HG03520 (cell line): Measurements from ENCODE around the gene DHCR24.

Source experiments
- ATAC-seq: cut with Tn5 transposase; IDR thresholded peaks from one replicate; pipeline ENCODE4 v1.9.1; 2021; ENCODE audit warnings: mild to moderate bottlenecking, moderate library complexity; ENCODE audit not compliant: unreplicated experiment

DHCR24 gene

DNA sequence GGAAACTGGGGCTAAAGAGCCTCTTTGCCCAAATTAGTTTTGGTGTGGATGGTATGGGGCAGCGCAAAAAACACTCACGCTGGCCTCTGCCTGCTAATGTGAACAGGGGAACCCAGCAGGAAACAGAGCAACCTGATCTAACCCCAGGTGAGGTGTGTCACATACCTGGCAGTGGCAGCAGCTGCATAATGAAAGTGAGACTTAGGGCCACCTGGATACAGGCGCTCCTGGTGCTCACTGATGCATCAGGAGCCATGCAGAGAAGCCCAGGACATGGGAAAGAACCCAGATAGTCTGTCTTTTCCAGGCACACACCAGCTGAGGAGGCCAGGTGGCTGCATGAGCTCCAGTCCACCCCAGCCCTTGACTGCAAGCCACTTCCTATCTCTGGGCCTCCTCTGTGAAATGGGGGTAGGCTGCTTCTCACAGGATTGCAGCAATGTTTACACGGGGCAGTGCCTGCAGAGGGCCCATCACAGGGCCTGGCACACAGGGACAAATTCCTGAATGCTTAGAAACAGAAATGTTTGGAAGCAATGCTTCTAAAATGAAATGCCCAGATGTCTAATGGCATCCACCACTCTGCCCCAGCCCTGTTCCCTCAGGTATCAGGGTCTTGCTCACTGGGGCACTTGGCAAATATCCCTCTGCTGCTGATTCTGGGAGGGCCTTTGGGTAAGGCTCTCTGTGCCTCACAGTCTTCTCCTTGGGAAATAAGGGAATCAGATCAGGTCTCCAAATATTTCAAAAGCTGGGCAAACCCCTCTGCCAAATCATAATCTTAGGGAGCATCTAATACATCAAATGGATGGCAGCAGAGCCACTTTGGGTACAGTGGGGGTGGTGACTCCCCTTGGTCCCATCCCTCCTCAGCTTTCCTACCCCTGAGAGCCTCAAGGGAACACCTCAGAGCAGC lies 19.9 kb downstream of the DHCR24 start:
- no peak for ATAC-seq

DNA sequence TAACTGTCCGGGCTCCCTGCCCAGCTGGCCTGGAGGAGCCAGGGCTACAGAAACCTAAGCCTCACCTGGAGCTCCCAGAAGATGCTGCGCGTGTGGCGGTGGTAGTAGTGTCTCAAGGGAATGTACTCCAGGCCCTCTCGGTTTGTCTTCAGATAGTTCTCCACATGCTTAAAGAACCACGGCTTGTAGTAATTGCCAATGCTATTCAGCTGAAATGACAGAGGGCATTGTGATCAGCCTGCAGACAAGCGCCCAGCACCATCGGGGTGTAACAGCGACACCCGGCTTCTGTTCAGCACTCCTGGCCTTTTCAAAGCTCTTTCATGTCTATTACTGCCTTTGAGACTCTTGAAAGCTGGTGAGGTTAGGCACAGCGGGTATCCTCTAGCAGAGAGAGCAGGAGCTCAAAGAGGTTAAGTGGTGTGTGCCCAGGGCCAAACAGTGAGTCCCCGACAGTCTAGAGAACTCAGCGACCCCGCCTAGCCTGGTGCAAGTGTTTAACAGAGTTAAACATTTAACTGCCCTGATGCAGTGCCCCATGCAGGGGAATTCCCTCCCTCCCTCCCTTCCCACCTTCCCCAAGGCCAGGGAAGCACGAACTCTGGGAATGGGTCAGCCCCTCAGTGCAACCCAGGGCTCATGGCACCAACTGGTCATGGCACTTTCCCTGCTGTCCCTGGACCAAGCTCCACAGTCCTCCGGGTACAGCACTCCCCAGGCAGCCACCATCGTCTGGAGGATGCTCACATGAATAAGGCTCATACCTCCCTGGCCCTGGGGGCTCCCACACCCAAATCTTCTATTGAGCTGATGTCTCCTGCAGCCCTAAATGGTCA lies 21.5 kb downstream of the DHCR24 start:
- no peak for ATAC-seq

DNA sequence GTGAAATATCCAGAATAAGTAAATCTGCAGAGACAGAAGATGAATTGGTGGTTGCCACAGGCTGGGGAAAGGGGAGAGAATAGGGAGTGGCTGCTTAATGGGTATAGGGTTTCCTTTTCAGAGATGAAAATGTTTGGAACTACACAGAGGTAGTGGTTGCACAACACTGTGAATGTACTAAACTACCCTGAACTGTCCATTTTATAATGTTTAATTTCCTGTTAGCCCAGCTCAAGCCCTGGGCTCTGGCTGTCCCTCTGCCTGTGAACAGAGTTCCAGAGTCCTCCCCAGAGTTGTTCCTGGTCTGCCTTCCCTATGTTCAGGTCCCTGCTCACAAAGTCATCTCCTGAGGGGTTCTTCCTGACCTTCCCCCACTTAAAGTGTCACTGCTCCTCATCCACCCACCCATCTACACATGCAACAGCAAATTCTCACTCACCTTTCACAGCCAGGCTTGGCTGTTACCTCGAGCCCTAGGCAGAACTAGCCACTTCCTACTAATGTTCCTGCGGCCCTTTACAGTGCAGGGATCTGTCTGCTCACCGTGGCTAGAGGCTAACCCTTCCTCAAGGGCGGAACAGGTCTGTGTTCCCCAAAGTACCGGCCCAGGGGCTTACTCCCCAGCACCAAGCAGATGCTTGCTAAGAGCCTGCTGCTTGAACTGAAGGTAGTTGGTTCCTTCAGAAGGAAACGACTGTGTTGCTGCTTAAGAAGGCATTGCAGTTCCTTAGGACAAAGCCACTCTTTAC lies 22.4 kb downstream of the DHCR24 start:
- ATAC-seq, result no peak

DNA sequence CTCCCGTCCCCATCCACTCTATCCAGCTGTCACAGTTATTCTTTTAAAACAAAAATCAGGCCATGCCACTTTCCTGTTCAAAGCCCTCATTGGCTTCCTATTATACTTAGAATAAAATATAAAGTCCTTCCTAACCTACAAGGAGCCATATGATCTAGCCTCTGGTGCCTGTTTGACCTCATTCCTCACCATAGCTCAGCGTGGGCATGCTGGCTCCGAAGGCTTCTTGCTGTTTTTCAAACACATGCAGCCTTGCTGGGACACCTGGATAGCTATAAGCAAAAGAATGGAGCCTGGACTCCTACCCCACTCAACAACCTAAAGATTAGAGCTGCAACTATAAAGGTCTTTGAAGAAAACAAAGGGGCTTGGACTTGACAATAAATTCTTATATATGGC lies 23.7 kb downstream of the DHCR24 start:
- no peak for ATAC-seq

DNA sequence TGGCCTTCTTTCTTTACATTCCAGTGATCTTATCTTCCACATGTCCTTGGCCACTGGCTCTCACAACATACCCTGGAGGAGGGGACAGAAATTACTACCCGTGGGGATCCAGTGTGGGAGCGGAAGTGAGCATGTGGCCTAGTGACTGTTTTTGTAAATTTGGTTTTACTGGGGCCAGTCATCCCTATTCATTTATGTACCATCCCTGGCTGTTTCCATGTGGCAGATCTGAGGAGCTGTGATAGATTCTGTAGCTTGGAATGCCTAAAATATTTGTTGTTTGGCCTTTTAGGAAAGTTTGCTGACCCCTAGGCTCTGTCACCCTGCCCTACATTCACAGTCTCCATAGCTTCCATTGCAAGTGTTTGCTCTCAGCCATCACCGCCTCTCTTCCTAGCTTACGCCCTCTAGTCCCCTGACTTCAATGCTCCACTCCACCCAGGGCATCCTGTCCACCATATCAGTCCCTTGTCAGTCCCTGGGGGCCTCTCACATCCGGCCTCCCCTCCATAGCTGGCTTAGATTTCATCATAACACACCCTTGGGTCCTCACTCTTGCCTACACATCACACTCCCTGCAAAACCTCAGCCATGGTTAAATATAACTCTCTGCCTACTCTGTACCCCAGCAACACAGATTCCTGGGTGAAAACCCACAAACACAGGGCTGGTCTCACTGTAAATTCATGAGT lies 25.8 kb downstream of the DHCR24 start:
- ATAC-seq, result peak; percentile 44

DNA sequence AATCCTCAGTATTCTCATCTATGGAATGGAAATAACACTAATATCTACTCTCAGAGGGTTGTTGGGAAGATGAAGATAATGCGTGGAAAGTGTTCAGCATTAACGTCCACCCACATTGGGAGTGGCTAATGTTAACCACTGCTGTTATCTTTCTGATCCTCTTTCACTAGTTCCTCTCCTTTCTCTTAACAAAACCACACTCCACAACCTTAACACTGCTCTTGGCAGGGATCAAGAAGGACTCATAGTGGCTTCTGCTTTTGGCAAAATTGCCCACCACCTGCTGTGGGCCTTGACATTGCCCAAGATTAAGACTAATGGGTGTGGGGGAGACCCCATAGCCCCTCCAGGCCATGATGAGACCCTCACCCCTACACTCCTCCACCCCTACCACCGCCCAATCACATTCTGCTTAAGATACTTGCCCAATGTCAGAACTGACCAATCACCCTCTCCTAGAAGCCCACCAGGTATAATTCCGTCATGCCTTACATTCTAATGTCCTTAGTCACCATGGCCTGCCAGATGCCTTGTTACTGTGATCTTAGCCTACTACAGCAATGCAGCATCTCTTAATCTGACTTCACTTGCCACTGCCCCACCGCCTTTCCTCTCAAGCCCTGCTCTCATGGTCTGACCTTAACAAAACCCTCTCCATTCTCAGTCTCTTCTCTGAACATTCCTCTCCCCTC lies 27.1 kb downstream of the DHCR24 start:
- no peak for ATAC-seq

DNA sequence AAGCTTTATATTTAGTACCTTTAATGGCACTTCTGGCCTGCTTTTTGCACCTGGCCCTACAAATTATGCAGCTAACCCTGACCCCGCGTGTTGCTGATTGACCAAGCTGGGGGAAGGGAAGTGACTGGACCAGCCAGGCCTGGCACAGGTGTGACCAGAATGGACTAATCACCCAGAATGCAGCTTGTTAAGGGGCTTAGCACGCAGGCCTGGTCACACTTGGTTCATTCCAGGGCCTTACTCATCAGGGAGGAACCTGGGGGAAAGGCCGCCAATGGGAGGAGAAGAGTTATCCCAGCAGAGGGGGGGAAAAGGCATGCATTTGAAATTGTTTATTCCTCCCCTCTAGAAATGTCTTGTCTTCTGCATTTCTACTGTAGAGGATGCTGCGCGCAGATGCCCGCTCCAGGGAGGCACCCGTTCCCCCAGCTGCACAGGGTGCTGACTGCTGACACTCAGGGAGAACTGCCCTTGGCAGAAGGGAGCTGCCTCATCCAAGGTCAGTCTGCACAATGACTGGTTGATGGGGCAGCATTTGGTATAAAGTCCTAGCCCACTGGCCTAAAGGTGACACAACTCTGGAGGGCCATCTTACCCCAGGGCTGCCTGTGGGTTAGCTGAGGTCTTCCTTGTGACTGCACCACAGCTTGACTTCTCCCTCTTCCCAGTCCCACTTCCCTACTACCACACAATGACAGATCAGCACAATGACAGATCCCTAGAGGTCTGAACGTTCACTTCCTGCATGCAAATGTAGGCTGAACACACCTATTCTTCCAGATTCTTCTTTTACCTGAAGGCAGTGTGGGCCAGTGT lies 29.0 kb downstream of the DHCR24 start:
- ATAC-seq, result no peak

DNA sequence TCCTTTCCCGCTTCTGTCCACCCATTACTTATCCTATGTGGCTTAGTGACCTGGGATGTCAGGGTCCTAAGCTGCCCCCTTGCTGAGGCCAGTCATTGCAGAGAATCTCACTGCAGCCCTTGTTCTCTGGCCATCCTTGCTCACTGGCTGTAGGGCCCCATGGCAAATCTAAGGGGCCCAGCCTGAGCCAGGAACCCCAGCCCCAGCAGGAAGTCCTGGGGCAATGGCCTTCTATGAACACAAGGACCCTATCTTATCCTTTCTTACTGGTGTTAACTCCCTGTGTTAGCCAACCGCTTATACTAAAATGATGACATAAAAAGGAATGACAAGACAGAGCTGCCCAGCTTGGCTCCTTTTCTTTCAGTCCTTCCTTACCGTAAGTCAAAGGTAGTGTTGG lies 29.9 kb downstream of the DHCR24 start:
- ATAC-seq, result no peak

DNA sequence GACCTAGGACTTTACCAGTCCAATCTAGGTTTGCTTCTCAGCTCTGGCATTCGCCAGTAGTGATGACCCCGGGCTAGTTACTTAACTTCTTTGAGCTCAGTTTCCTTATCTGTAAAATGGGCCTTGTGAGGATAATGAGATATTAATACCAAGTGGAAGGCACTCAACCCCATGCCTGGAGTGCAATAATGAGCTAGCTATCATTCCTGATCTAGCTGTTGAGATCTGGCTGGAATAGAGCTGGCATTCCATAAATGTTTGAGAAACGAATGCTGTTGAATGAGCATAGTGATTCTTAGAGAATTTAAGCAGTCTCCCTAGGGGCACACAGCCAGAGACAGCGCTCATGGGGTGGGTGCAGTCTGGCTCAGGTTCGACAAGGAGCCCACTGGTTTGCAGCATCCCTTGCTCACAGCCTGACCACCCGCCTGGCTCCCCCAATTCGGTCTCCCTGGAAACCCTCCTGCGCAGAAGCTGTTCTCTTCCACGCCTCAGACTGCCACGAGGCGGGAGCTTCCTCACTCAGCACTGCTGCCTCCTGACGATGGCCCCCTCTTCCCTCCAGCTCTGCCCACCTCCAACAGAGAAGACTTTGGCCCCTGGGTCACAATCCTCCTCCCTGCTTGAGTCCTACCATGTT lies 32.5 kb downstream of the DHCR24 start:
- ATAC-seq, result no peak

DNA sequence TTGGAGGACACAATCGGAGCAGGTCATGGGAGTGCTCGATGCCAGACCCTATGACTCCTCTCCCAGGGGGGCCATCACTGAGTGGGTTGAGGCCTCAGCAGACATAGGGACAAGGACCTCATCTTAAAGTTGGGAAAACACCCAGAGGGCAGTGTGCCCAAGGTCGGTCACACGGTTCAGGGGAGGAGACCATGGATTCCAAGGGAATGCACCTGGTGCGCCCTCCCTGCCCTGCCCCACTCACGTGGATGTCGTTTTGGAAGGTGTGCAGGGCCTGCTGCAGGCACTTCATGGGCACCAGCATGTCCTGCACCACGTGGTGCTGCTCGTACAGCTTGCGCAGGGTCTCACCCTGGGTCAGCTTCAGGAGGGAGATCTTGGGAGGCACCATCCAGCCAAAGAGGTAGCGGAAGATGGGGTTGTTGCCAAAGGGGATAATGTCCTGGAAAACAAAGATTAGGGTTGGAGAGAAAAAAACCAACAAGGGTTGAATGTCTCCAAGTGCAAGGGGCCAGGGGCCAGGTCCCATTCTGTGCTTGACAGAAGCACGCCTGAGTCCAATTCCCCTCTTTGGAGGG lies 33.1 kb downstream of the DHCR24 start:
- no peak for ATAC-seq

DNA sequence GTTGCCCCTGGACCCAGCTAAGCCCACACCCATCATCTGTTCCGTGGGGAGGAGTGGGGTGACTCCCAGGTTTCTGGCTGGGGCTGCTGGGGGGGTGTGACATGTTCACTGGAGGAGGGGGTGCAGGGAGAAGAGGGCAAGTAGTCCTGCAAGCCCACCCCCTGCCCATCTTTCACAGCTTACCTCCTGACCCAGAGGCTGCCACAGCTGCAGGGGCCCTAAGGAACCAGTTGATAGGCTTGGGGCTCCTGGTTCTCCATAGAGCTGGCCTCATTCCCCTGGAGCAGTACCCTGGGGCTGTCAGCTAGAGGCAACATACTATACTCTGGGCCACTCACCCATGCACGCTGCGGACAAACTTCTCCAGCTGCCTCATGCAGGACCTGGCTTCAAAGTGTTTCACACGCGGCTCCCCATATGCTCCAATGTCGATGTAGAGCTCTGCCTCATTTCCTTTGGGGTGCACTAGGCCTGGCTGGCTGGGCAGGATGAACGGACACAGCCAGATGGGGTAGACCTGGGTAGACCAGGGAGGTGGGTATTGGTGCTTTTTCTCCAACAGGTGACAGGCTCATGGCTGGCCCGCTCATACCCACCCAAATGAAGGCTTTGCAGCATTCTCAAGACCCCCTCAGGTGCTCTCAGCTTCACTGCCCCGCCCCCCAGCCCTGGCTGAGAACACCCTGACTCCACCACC lies 33.8 kb downstream of the DHCR24 start:
- no peak for ATAC-seq

DNA sequence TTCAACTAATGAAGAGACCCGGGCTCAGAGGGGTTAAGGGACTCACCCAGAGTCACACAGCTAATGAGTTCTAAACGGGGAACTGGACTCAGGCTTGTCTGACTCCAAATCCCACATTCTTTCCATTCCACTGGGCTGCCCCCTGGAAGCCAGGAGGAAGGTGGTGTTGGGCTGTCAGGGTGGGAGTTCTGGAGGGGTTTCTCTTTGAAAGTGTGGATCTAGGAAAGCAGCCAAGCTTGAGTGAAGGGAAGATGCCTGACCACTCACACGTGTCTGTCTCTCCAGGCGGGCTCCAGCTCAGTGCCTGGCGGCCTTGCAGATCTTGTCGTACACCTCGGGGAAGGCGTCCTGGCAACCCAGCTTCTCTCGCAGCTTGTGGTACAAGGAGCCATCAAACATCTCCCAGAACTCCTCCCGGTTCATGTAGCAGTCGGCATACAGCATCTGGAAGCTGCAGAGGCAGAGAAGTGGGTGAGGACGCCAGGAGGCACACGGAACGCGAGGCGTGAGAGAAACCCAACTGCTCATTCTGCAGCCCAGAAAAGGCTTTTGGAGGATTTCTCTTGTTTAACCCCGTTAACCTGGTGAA lies 35.0 kb downstream of the DHCR24 start:
- no peak for ATAC-seq

DNA sequence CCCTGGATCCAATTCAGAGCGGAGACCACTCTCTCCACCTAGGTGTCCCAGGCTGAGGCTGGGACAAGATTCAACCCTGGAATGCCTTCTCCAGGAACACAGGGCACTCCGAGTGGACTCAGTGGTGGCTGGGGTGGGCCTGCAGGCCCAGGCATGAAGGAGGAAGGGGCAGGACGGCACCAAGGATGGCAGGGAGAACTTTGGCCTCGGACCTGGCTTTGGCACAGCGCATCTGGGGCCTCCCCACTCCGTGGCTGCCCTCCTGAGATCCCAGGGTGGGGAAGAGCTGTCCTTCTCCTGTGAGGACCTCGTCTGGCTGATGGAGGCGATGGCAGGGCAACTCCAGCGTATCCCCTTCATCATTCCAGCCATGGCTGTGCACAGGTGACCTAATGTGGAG lies 35.6 kb downstream of the DHCR24 start:
- ATAC-seq, result no peak

DNA sequence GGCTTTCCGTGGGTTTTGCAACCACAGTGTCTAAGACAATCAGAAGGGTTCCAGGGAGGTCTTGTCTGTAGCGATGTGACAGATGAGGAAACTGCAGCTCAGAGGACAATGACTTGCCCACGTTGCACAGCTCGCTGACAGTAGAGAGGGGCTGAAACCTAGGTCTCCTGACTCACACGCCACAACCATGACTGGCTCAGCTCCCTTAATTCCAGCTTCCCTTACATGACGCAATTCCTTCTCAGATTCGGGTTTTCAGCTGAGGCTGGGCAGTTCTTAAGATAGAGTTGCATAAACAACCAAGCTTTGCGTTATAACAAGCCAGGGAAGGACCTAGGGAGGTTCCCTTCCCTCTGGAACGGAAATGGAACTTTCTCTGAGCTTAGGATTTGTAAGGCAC lies 36.3 kb downstream of the DHCR24 start:
- no peak for ATAC-seq

DNA sequence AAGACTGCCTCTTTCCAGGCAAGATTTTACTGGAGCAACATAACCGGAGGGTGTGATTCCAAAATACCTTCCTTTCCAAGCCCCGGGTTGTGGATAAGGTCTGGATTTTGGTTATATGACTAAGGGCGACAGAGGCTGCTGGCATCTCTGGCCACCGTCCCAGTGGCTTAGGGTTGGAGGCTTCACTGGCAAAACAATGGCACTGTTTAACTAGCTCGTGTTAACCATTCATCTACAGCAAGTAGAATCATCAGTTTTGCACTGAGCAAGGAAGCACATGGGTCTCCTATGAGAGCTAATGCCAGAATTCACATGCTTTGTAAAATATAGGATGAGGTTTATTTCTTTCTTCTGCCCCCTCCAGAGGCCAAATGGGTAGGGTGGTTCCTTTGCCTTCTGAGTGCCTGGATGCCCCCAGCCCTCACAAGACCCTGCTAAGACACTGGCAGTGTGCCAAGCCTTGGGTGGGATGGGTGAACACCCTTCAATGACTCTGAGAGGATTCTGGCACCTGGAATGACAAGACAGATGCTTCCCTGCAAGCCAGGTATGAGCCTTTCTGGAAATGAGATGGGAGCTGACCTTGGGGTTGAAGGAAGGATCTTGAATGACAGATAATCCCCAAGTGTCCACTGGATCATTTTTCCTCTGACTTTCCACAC lies 36.8 kb downstream of the DHCR24 start:
- ATAC-seq, result no peak

DNA sequence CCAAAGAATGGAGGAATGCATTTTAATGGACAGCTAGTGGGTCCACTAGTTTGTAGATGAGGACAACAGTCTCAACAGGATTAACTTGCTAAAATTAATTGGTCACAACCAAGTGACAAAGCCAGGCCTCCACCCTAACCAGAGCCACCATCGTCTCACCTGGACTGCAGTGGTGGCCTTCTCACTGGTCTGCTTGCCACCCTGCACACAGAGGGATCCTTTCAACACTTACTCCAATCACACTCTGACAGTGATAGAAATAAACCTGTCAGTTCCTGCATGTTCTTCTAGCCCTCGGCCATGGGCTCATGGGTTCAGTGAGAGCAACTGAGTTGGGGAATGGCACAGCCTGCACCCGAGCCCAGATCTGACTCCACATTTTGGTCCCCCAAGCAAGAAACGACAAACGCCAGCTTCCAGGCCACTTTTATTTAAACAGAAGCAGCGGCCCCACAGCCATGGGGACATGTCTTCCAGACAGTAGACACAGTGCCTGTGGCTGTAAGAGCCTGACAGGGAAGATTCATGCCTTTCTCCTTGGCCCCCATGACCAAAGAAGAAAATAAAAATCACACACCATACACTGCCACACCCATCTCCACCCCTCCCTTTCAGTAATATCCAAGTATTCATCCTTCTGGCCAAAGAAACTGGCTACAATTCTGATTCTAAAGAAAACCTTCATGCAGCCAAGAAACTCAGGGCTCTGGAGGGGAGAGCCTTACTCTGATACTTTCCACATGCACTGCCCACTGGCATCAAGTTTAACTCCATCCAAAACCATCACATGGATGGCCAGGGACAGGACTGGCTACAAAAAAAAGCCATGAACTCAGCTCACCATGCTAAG lies 37.6 kb downstream of the DHCR24 start:
- ATAC-seq, result no peak
